Loucy (cell line): ENCODE results near the gene KIAA1614.

Experiments
- H2AFZ ChIP-seq: fragments of 200-600 bp; sonication (generic); 2 replicates; pipeline ENCODE4 v1.6.0; 2016; ENCODE audit warnings: antibody characterized with exemption, mild to moderate bottlenecking, low read length, moderate library complexity
- H3F3A ChIP-seq: fragments of 200-600 bp; 2 replicates; pipeline ENCODE4 v1.6.0; 2016; ENCODE audit warnings: antibody characterized with exemption, low read depth, mild to moderate bottlenecking
- H3K27me3 ChIP-seq: fragments of 200-600 bp; sonication (generic); 2 replicates; pipeline ENCODE4 v1.6.1; 2014; ENCODE audit warnings: low read length, mild to moderate bottlenecking; ENCODE audit not compliant: insufficient read depth, poor library complexity, severe bottlenecking
- H3K36me3 ChIP-seq: fragments of 200-600 bp; sonication (generic); 2 replicates; pipeline ENCODE4 v1.6.1; 2016; ENCODE audit warnings: low read length; ENCODE audit not compliant: insufficient read depth
- H3K4me1 ChIP-seq: fragments of 200-600 bp; sonication (generic); 2 replicates; pipeline ENCODE4 v1.5.1; 2014; ENCODE audit warnings: low read length, mild to moderate bottlenecking; ENCODE audit not compliant: insufficient read depth, poor library complexity, severe bottlenecking
- H3K4me2 ChIP-seq: fragments of 200-600 bp; sonication (generic); 2 replicates; pipeline ENCODE4 v1.6.0; 2014; ENCODE audit warnings: antibody characterized with exemption, low read length, low read depth, mild to moderate bottlenecking; ENCODE audit not compliant: poor library complexity, severe bottlenecking
- H3K4me3 ChIP-seq: fragments of 200-600 bp; sonication (generic); 2 replicates; pipeline ENCODE4 v1.5.1; 2014; ENCODE audit warnings: low read length, mild to moderate bottlenecking, mixed read lengths; ENCODE audit not compliant: poor library complexity, severe bottlenecking
- H3K79me2 ChIP-seq: fragments of 200-600 bp; sonication (generic); 2 replicates; pipeline ENCODE4 v1.6.1; 2014; ENCODE audit warnings: low read length; ENCODE audit not compliant: insufficient read depth
- H3K9ac ChIP-seq: fragments of 200-600 bp; sonication (generic); 2 replicates; pipeline ENCODE4 v1.6.0; 2014; ENCODE audit warnings: mild to moderate bottlenecking, low read depth, low read length, moderate library complexity; ENCODE audit not compliant: poor library complexity, severe bottlenecking
- H3K9me2 ChIP-seq: fragments of 200-600 bp; sonication (generic); replicated peaks from 2 replicates; pipeline ENCODE4 v1.6.1; 2016; ENCODE audit warnings: low read depth, low read length, mixed read lengths
- H3K9me3 ChIP-seq: fragments of 200-600 bp; sonication (generic); 2 replicates; pipeline ENCODE4 v1.6.1; 2014; ENCODE audit warnings: mild to moderate bottlenecking, antibody characterized with exemption, low read length, low read depth; ENCODE audit not compliant: insufficient read depth
- H4K20me1 ChIP-seq: fragments of 200-600 bp; sonication (generic); 2 replicates; pipeline ENCODE4 v1.6.0; 2014; ENCODE audit warnings: antibody characterized with exemption, low read length, mild to moderate bottlenecking; ENCODE audit not compliant: insufficient read depth, poor library complexity, severe bottlenecking
- CTCF ChIP-seq: fragments of 200-600 bp; sonication (generic); conservative IDR thresholded peaks from 2 replicates; pipeline ENCODE4 v1.5.1; 2014; ENCODE audit warnings: mild to moderate bottlenecking, antibody characterized with exemption, low read length
- EZH2phosphoT487 ChIP-seq: fragments of 200-600 bp; IDR thresholded peaks from 2 replicates; pipeline ENCODE4 v1.6.1; 2018; ENCODE audit warnings: antibody characterized with exemption, mild to moderate bottlenecking, moderate library complexity, borderline replicate concordance

The KIAA1614 gene

DNA sequence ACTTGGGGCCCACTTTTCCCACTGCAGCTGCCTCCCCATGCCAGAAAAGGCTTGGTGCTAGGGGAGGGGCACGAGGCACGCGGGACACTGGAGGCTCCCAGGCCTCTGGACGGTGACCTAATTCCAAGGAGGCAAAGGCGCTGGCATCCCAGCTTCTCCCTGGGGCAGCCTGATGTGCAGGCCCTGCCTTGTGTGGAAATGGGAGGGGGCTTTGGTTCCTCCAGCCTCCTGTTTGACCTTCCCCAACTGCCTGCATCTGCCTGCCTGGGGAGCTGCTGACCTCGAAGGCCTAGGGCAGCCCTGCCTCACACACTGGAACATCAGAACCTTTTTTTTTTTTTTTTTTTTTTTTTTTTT is 39.9 kb downstream of the KIAA1614 start:
- H3K4me2 ChIP-seq = no peak overlapping the region
- no peak overlapping the region for H2AFZ ChIP-seq
- no peaks in the 10 kb centered on the region for H3K9me3 ChIP-seq
- TF ChIP-seq EZH2phosphoT487 = no peak
- no peak for TF ChIP-seq CTCF
- no peaks in the 10 kb centered on the region for H3K27me3 ChIP-seq
- no peaks in the 10 kb centered on the region for H3K9me2 ChIP-seq
- H4K20me1 ChIP-seq = no peaks in the 10 kb centered on the region
- no peak overlapping the region for H3K4me3 ChIP-seq
- H3F3A ChIP-seq = no peaks in the 10 kb centered on the region
- no peak overlapping the region for H3K9ac ChIP-seq
- peaks cover 2% of the 10 kb centered on the region for H3K4me1 ChIP-seq
- H3K79me2 ChIP-seq = no peaks in the 10 kb centered on the region
- H3K36me3 ChIP-seq = peaks cover 26% of the 10 kb centered on the region; the same call in 1 of the 2 replicates

- Histone ChIP-seq H3K36me3 (peaks cover 26% of the 10 kb centered on the region; the same call in 1 of the 2 replicates), H4K20me1 (no peaks in the 10 kb centered on the region), H3K4me3 (no peak overlapping the region), H3K9me2 (no peaks in the 10 kb centered on the region), H3K4me1 (no peaks in the 10 kb centered on the region), H2AFZ (no peak overlapping the region), H3K9ac (no peak overlapping the region), H3K27me3 (no peaks in the 10 kb centered on the region), H3F3A (no peaks in the 10 kb centered on the region), H3K9me3 (no peaks in the 10 kb centered on the region), H3K4me2 (no peak overlapping the region), H3K79me2 (no peaks in the 10 kb centered on the region)
- TF ChIP-seq EZH2phosphoT487 (no peak), CTCF (no peak)
These were observed 40.8 kb downstream of the KIAA1614 start for GRCh38 chr1:180953291-180954004.

- H3K9ac ChIP-seq = no peak overlapping the region
- H2AFZ ChIP-seq = no peak overlapping the region
- peaks cover 30% of the 10 kb centered on the region; the same call in 1 of the 2 replicates for H3K36me3 ChIP-seq
- H3K9me3 ChIP-seq = no peaks in the 10 kb centered on the region
- H3K27me3 ChIP-seq = no peaks in the 10 kb centered on the region
- H3K4me2 ChIP-seq = no peak overlapping the region
- H3K9me2 ChIP-seq = no peaks in the 10 kb centered on the region
- no peaks in the 10 kb centered on the region for H3F3A ChIP-seq
- TF ChIP-seq CTCF (no peak), EZH2phosphoT487 (no peak)
- H4K20me1 ChIP-seq = no peaks in the 10 kb centered on the region
- H3K4me1 ChIP-seq = no peaks in the 10 kb centered on the region
- no peaks in the 10 kb centered on the region for H3K79me2 ChIP-seq
- no peak overlapping the region for H3K4me3 ChIP-seq
These were observed 41.5 kb downstream of the KIAA1614 start for GRCh38 chr1:180954005-180954800.
